ENCODE data around the gene KIFAP3.

DNA sequence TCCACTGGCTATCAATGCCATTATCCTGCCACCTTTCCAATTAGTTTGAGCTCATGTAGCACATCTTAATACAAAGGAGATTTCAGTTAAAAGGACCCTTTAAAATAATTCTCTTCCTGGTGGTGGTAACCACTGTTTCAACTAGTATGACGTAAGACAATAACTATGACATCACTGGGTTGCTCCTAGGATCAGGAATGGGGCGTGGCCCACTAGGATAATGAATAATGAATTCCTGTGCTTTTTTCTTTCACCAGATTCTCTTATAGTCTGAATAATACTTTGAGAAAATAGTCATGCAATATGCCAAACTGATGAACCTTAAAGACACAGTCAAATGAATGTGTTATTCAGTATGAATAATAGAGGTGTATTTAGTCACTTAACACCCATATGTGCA, 10.6 kb upstream of the KIFAP3 start:
- TF ChIP-seq, protein P1, sequence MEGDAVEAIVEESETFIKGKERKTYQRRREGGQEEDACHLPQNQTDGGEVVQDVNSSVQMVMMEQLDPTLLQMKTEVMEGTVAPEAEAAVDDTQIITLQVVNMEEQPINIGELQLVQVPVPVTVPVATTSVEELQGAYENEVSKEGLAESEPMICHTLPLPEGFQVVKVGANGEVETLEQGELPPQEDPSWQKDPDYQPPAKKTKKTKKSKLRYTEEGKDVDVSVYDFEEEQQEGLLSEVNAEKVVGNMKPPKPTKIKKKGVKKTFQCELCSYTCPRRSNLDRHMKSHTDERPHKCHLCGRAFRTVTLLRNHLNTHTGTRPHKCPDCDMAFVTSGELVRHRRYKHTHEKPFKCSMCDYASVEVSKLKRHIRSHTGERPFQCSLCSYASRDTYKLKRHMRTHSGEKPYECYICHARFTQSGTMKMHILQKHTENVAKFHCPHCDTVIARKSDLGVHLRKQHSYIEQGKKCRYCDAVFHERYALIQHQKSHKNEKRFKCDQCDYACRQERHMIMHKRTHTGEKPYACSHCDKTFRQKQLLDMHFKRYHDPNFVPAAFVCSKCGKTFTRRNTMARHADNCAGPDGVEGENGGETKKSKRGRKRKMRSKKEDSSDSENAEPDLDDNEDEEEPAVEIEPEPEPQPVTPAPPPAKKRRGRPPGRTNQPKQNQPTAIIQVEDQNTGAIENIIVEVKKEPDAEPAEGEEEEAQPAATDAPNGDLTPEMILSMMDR (IDR thresholded peaks at IDR 0.05): no peak
- TF ChIP-seq POLR2AphosphoS5 (IDR thresholded peaks at IDR 0.05; ENCODE audit: low read depth, low read length): no peak
- no peak for TF ChIP-seq SIN3A (IDR thresholded peaks at IDR 0.05; ENCODE audit: borderline replicate concordance, insufficient read depth, low read depth, low read length)
